ENCODE results near the gene RELN. TPM values are rescaled to one million over a fixed set of nuclear protein-coding genes. Genes with fewer than 3 reads are reported as not detected.

The RELN gene
- total RNA-seq, 1 donor from 2014 or later = 7.1 TPM

DNA sequence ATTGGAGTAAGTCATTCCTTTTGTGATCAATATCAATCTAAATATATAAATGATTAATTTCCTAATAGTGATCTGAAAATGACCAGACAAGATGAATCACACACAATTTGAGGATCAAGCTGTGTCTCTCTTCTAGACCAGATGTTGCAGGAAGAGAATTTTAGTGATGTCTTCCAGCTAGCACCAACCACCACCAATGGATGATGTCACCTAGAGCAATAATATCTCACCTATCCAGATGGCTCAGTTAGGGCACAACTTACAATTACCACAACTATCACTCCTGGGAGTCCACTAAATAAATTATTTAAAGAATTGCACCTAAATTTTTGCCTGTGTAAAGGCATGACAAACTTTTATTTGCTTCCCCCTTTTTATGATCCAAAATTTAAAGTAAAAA, 25.2 kb downstream of the RELN start:
- Histone ChIP-seq H3K36me3 (ENCODE audit: control insufficient read depth, insufficient read depth, low read length) (no peaks in the 10 kb centered on the region), H3K27me3 (ENCODE audit: control insufficient read depth, insufficient read depth, low read length) (peaks cover 2% of the 10 kb centered on the region), H3K4me3 (ENCODE audit: low read depth, low read length) (no peak overlapping the region)
- TF ChIP-seq, protein P1, sequence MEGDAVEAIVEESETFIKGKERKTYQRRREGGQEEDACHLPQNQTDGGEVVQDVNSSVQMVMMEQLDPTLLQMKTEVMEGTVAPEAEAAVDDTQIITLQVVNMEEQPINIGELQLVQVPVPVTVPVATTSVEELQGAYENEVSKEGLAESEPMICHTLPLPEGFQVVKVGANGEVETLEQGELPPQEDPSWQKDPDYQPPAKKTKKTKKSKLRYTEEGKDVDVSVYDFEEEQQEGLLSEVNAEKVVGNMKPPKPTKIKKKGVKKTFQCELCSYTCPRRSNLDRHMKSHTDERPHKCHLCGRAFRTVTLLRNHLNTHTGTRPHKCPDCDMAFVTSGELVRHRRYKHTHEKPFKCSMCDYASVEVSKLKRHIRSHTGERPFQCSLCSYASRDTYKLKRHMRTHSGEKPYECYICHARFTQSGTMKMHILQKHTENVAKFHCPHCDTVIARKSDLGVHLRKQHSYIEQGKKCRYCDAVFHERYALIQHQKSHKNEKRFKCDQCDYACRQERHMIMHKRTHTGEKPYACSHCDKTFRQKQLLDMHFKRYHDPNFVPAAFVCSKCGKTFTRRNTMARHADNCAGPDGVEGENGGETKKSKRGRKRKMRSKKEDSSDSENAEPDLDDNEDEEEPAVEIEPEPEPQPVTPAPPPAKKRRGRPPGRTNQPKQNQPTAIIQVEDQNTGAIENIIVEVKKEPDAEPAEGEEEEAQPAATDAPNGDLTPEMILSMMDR (IDR thresholded peaks at IDR 0.05; ENCODE audit: insufficient read depth, low read length, poor library complexity, severe bottlenecking) = no peak
- DNase-seq (ENCODE audit: low read depth) = no peak

DNA sequence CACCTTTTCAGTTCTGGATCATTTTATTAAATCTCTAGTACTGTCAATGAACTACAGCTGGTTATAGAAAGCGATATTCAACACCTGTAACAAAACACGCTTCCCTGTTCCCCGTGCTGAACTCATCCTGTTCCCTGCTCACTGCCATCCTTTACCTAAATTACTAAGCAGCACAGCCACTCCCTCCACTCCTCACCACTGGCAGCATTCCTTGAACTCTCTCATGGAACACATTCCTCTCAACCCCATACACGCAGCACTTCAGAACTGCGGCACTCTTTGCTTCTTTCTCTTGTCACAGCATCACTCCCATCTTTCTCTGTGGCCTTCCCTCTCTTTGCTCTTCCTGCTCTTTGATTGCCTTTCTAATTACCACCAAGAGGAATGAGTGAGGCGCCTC, 27.4 kb downstream of the RELN start:
- TF ChIP-seq, protein P1 (IDR thresholded peaks at IDR 0.05; ENCODE audit: insufficient read depth, low read length, poor library complexity, severe bottlenecking) = no peak
- Histone ChIP-seq H3K27me3 (ENCODE audit: control insufficient read depth, insufficient read depth, low read length) (peaks cover 2% of the 10 kb centered on the region), H3K4me3 (ENCODE audit: low read depth, low read length) (no peak overlapping the region), H3K36me3 (ENCODE audit: control insufficient read depth, insufficient read depth, low read length) (no peaks in the 10 kb centered on the region)
- no peak for DNase-seq (ENCODE audit: low read depth)

DNA sequence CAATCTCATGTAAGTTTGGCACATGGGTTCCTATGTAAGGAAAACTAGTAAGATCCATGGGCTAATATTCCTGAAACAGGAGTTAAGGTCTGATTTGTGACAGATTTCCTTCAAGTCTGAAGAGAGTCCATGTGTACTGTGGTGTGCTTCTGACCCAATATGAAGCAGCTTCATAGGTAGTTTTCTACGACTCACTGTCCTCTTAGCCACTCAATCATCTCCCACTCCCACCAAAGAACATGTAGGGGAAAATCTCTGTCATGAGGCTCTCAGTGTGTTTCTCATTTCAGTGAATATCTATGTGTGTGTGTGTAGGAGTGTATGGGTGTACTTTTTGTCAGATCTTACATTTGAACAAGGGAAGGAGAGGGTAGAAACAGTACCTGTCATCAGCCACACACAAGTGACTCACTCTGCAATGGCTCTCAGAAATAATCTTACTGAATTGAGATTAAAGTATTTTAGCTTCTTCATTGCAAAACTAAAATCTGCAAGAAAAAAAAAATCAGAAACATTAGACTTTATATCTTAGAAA, 31.1 kb downstream of the RELN start:
- no peaks in the 10 kb centered on the region for H3K36me3 ChIP-seq (ENCODE audit: control insufficient read depth, insufficient read depth, low read length)
- no peak for DNase-seq (ENCODE audit: low read depth)
- TF ChIP-seq, protein P1 (IDR thresholded peaks at IDR 0.05; ENCODE audit: insufficient read depth, low read length, poor library complexity, severe bottlenecking) = no peak
- peaks cover 2% of the 10 kb centered on the region for H3K27me3 ChIP-seq (ENCODE audit: control insufficient read depth, insufficient read depth, low read length)
- H3K4me3 ChIP-seq (ENCODE audit: low read depth, low read length) = no peak overlapping the region

DNA sequence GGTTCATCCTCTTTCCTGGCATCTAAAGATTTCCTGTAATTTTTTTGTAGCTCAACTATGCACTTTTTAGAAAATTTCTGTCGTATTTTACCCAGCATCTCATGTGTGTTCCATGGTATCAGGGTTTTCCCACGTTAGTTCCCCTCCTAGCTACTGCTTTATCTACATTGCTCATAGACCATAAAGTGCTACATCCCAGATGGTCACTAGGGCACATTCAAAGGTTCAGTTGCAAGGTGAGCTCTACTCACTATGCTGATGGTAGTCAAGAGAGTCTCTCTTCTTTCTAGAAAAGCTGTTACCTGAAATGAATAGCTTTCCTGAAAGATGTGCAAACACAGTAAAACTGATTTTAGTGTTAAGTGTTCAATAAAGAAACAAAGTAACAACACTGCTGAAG, 33.5 kb downstream of the RELN start:
- Histone ChIP-seq H3K27me3 (ENCODE audit: control insufficient read depth, insufficient read depth, low read length) (no peaks in the 10 kb centered on the region), H3K36me3 (ENCODE audit: control insufficient read depth, insufficient read depth, low read length) (no peaks in the 10 kb centered on the region), H3K4me3 (ENCODE audit: low read depth, low read length) (no peak overlapping the region)
- DNase-seq (ENCODE audit: low read depth) = no peak
- TF ChIP-seq, protein P1 (IDR thresholded peaks at IDR 0.05; ENCODE audit: insufficient read depth, low read length, poor library complexity, severe bottlenecking) = no peak

DNA sequence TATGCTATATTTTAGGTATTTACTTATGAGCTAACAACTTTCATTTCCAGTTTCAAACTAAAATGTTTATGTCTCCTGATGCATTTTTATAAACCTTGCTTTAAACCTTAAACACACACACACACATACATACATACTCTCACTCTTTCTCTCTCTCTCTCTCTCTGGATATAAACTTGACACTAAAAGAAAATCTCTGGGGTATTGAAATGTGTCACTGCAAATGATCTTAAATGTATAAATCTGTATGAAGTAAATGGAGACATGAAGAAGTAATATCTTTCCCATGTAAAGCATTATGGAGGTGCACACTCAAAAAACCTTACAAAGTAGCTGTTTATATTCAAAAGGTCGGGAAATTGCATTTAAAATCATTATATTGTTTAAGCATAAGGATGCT, 37.0 kb downstream of the RELN start:
- DNase-seq (ENCODE audit: low read depth) = no peak
- H3K36me3 ChIP-seq (ENCODE audit: control insufficient read depth, insufficient read depth, low read length) = no peaks in the 10 kb centered on the region
- TF ChIP-seq, protein P1 (IDR thresholded peaks at IDR 0.05; ENCODE audit: insufficient read depth, low read length, poor library complexity, severe bottlenecking) = no peak
- H3K27me3 ChIP-seq (ENCODE audit: control insufficient read depth, insufficient read depth, low read length) = no peaks in the 10 kb centered on the region
- H3K4me3 ChIP-seq (ENCODE audit: low read depth, low read length) = no peak overlapping the region

DNA sequence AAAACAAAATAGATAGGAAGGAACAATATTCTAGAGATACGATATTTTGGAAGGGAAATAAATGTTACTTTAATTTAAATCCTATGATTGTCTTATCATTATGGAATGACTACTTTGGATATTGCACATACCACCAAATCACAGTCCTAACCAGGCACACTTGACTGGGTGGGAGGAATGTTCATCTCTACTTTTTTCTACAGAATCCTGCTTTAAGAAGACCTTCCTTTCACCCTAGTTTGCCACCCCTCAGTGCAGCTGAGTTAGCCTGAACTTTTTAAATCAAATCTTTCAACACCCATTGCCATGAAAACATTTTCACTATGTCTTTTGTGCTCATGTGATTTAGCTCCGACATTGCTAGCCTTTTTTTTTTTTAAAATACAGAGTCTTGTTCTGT, 38.1 kb downstream of the RELN start:
- Histone ChIP-seq H3K27me3 (ENCODE audit: control insufficient read depth, insufficient read depth, low read length) (no peaks in the 10 kb centered on the region), H3K36me3 (ENCODE audit: control insufficient read depth, insufficient read depth, low read length) (no peaks in the 10 kb centered on the region), H3K4me3 (ENCODE audit: low read depth, low read length) (no peak overlapping the region)
- peak; percentile 53 for DNase-seq (ENCODE audit: low read depth)
- TF ChIP-seq, protein P1 (IDR thresholded peaks at IDR 0.05; ENCODE audit: insufficient read depth, low read length, poor library complexity, severe bottlenecking) = no peak
